K562 (cell line): ENCODE data around the gene ATXN1. TPM values are rescaled to one million over a fixed set of nuclear protein-coding genes. Genes with fewer than 3 reads are reported as not detected.

Experiments used
- BMI1 ChIP-seq: fragments of 150-350 bp; IDR thresholded peaks from 2 replicates; pipeline ENCODE4 v1.6.1; 2014; ENCODE audit warnings: low read length
- CHD2 ChIP-seq: IDR thresholded peaks from 2 replicates; pipeline ENCODE4 v1.6.1; 2011; ENCODE audit warnings: low read depth, low read length
- ETV5 ChIP-seq: sonication (generic); formaldehyde crosslinking; IDR thresholded peaks from 2 replicates; pipeline ENCODE4 v1.4.0; 2020; ENCODE audit warnings: low read depth, mild to moderate bottlenecking, missing genetic modification reagents
- GABPB2 ChIP-seq: fragments of 250-450 bp; sonication (Bioruptor Pico); conservative IDR thresholded peaks from 2 replicates; pipeline ENCODE4 v1.5.1; 2021; ENCODE audit warnings: mild to moderate bottlenecking
- MCM7 ChIP-seq, 2 experiments: fragments of 450-650 bp; IDR thresholded peaks; 2 replicates each; pipeline ENCODE4 v1.6.1; 2016 to 2018
- NFRKB ChIP-seq: fragments of 450-650 bp; IDR thresholded peaks from 2 replicates; pipeline ENCODE4 v1.6.1; 2016; ENCODE audit warnings: low read depth
- POLR2B ChIP-seq: fragments of 450-650 bp; IDR thresholded peaks from 2 replicates; pipeline ENCODE4 v1.6.1; 2018; ENCODE audit warnings: low read depth; ENCODE audit not compliant: partially characterized antibody
- SAFB ChIP-seq: fragments of 200-400 bp; formaldehyde crosslinking; IDR thresholded peaks from 2 replicates; pipeline ENCODE4 v1.6.1; 2017; ENCODE audit warnings: low read depth, low read length, borderline replicate concordance
- SMAD1 ChIP-seq: fragments of 150-350 bp; IDR thresholded peaks from 2 replicates; pipeline ENCODE4 v1.6.1; 2014; ENCODE audit warnings: low read length, low read depth; ENCODE audit not compliant: partially characterized antibody
- SREBF2 ChIP-seq: sonication (generic); formaldehyde crosslinking; IDR thresholded peaks from 2 replicates; pipeline ENCODE4 v1.4.0; 2020; ENCODE audit warnings: mild to moderate bottlenecking, missing genetic modification reagents
- ZBTB8A ChIP-seq: fragments of 450-650 bp; IDR thresholded peaks from 2 replicates; pipeline ENCODE4 v1.6.1; 2018; ENCODE audit warnings: mild to moderate bottlenecking, moderate library complexity; ENCODE audit not compliant: partially characterized antibody
- ZNF445 ChIP-seq: fragments of 250-450 bp; sonication (Bioruptor Pico); IDR thresholded peaks from 2 replicates; pipeline ENCODE4 v1.4.0; 2020; ENCODE audit warnings: low read depth, mild to moderate bottlenecking, moderate library complexity
- ZSCAN32 ChIP-seq: fragments of 450-650 bp; formaldehyde crosslinking; IDR thresholded peaks from 2 replicates; pipeline ENCODE4 v1.4.0; 2020; ENCODE audit warnings: mild to moderate bottlenecking, moderate library complexity
- polyA plus RNA-seq, 8 experiments: library from polyadenylated mRNA; depleted of rRNA in 4 of 8; stranded (reverse) in 5 of 8; unstranded in 3 of 8; fragments of >200 nt; fragmentation: Nextera tagmentation in 2 of 8; fragmentation: Illumina TruSeq in 1 of 8; extraction: Ambion mirVana in 2 of 8; extraction: Trizol in 1 of 8; gene quantifications; 2 replicates each; pipeline versions ENCODE4 v1.2.1 to v1.2.3, GENCODE V29; 2011 to 2014; ENCODE audit warnings: inconsistent platforms in 1 of 8, missing spikeins in 1 of 8
- total RNA-seq, 7 experiments: library from RNA; depleted of rRNA in 6 of 7; stranded (reverse); fragments of >200 nt in 6 of 7; fragmentation: Illumina TruSeq in 2 of 7; extraction: Trizol in 2 of 7; gene quantifications; 2 replicates each; pipeline versions ENCODE4 v1.2.1 to v1.2.3, GENCODE V29; 2011 to 2021; ENCODE audit warnings: low replicate concordance in 1 of 7
- TF ChIP-seq, protein P1 (sequence below): sonication (generic); formaldehyde crosslinking; IDR thresholded peaks from 2 replicates; pipeline ENCODE4 v1.8.0; 2022; ENCODE audit warnings: missing genetic modification reagents, mild to moderate bottlenecking, moderate library complexity, borderline replicate concordance
- TF ChIP-seq, protein P2 (sequence below): sonication (generic); formaldehyde crosslinking; IDR thresholded peaks from 2 replicates; pipeline ENCODE4 v1.8.0; 2023; ENCODE audit warnings: mild to moderate bottlenecking, missing genetic modification reagents
- TF ChIP-seq, protein P3 (sequence below): fragments of 250-450 bp; sonication (Bioruptor Pico); IDR thresholded peaks from 2 replicates; pipeline ENCODE4 v1.4.0; 2020
- TF ChIP-seq, protein P4 (sequence below): fragments of 250-450 bp; sonication (Bioruptor Pico); IDR thresholded peaks from 2 replicates; pipeline ENCODE4 v1.5.0; 2021; ENCODE audit warnings: mild to moderate bottlenecking, borderline replicate concordance
- TF ChIP-seq, protein P5 (sequence below): fragments of 450-650 bp; IDR thresholded peaks from one replicate; pipeline ENCODE4 v1.6.1; 2018; ENCODE audit warnings: mild to moderate bottlenecking, moderate library complexity; ENCODE audit not compliant: partially characterized antibody
- TF ChIP-seq, protein P6 (sequence below), 2 experiments: fragments of 450-650 bp; IDR thresholded peaks; 2 replicates each; pipeline ENCODE4 v1.6.1; 2016

Gene ATXN1
- total and polyA plus RNA-seq, 9 of the 15 experiments (the other 6 are each of a cell fraction or from before 2014, with no cell fraction given) = under 0.01 to 1.2 (median 0.58) TPM

DNA sequence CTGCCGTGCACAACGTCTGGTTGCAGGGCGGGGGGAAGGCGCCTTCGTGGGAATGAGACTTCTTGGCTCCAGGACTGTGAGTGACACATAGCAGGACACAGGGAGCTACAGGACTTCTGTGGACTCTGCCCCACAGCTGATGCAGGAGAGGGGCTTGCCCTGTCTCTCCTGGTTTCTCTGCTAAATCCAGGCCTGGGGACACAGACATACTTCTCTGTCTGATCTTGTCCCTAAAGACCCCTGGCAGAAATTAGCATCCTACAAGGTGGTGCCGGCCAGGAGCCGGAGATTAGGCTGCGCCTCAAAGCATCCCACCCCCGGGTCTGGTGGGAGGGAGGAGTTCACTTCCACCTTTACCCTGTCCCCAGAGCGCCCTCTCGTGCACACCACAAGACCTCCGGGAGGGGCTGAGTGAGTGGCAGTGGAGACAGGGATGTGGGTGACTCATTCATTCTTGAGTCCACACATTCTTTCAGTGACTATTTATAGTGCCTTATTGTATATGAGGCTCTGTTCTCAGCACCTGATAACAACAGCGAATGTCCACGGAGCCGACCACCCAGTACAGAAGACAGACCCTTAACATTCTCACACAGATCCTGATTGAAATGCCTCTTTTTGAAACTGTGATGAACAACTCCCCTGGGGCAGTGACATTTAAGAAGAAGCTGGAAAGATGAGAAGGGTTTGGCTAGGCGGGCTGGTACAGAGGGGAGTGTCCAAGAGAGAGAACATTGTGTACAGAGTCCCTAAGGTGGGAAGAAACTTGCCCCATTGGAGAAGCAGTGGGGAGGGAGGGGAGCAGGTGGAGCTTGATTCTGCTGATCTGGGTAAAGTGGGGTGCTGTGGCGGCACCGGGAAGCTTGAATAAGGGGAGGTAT is 483.9 kb downstream of the ATXN1 start (continued):
- TF ChIP-seq, protein P1, sequence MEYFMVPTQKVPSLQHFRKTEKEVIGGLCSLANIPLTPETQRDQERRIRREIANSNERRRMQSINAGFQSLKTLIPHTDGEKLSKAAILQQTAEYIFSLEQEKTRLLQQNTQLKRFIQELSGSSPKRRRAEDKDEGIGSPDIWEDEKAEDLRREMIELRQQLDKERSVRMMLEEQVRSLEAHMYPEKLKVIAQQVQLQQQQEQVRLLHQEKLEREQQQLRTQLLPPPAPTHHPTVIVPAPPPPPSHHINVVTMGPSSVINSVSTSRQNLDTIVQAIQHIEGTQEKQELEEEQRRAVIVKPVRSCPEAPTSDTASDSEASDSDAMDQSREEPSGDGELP = peak; percentile 87
- TF ChIP-seq ZSCAN32 (CRISPR knock-in tag) (0 out of 2 replicates have a peak, but pooled peaks have one; percentile 48), SMAD1 (no peak), POLR2B (no peak), ZBTB8A (no peak), BMI1 (no peak; the same call in 1 of the 2 replicates), MCM7 (IDR thresholded peaks at IDR 0.05) (no peak), SREBF2 (CRISPR knock-in tag) (no peak), ZNF445 (CRISPR knock-in tag) (no peak), ETV5 (CRISPR knock-in tag) (peak; percentile 65; the same call in 1 of the 2 replicates), NFRKB (no peak), CHD2 (no peak), SAFB (peak; percentile 27; the same call in 1 of the 2 replicates), GABPB2 (no peak)
- TF ChIP-seq, protein P2, sequence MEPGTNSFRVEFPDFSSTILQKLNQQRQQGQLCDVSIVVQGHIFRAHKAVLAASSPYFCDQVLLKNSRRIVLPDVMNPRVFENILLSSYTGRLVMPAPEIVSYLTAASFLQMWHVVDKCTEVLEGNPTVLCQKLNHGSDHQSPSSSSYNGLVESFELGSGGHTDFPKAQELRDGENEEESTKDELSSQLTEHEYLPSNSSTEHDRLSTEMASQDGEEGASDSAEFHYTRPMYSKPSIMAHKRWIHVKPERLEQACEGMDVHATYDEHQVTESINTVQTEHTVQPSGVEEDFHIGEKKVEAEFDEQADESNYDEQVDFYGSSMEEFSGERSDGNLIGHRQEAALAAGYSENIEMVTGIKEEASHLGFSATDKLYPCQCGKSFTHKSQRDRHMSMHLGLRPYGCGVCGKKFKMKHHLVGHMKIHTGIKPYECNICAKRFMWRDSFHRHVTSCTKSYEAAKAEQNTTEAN = no peak
- TF ChIP-seq, protein P3, sequence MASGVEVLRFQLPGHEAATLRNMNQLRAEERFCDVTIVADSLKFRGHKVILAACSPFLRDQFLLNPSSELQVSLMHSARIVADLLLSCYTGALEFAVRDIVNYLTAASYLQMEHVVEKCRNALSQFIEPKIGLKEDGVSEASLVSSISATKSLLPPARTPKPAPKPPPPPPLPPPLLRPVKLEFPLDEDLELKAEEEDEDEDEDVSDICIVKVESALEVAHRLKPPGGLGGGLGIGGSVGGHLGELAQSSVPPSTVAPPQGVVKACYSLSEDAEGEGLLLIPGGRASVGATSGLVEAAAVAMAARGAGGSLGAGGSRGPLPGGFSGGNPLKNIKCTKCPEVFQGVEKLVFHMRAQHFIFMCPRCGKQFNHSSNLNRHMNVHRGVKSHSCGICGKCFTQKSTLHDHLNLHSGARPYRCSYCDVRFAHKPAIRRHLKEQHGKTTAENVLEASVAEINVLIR (CRISPR knock-in tag) = no peak
- TF ChIP-seq, protein P4, sequence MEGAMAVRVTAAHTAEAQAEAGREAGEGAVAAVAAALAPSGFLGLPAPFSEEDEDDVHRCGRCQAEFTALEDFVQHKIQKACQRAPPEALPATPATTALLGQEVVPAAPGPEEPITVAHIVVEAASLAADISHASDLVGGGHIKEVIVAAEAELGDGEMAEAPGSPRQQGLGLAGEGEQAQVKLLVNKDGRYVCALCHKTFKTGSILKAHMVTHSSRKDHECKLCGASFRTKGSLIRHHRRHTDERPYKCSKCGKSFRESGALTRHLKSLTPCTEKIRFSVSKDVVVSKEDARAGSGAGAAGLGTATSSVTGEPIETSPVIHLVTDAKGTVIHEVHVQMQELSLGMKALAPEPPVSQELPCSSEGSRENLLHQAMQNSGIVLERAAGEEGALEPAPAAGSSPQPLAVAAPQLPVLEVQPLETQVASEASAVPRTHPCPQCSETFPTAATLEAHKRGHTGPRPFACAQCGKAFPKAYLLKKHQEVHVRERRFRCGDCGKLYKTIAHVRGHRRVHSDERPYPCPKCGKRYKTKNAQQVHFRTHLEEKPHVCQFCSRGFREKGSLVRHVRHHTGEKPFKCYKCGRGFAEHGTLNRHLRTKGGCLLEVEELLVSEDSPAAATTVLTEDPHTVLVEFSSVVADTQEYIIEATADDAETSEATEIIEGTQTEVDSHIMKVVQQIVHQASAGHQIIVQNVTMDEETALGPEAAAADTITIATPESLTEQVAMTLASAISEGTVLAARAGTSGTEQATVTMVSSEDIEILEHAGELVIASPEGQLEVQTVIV (CRISPR knock-in tag) = no peak
- TF ChIP-seq, protein P5, sequence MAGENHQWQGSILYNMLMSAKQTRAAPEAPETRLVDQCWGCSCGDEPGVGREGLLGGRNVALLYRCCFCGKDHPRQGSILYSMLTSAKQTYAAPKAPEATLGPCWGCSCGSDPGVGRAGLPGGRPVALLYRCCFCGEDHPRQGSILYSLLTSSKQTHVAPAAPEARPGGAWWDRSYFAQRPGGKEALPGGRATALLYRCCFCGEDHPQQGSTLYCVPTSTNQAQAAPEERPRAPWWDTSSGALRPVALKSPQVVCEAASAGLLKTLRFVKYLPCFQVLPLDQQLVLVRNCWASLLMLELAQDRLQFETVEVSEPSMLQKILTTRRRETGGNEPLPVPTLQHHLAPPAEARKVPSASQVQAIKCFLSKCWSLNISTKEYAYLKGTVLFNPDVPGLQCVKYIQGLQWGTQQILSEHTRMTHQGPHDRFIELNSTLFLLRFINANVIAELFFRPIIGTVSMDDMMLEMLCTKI = no peak
- TF ChIP-seq, protein P6, sequence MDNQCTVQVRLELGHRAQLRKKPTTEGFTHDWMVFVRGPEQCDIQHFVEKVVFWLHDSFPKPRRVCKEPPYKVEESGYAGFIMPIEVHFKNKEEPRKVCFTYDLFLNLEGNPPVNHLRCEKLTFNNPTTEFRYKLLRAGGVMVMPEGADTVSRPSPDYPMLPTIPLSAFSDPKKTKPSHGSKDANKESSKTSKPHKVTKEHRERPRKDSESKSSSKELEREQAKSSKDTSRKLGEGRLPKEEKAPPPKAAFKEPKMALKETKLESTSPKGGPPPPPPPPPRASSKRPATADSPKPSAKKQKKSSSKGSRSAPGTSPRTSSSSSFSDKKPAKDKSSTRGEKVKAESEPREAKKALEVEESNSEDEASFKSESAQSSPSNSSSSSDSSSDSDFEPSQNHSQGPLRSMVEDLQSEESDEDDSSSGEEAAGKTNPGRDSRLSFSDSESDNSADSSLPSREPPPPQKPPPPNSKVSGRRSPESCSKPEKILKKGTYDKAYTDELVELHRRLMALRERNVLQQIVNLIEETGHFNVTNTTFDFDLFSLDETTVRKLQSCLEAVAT (IDR thresholded peaks at IDR 0.05) = no peak
